Sigmoid colon (tissue), 7 donors: Measurements from ENCODE around the gene SAMD9. TPM values are rescaled to one million over a fixed set of nuclear protein-coding genes. Genes with fewer than 3 reads are reported as not detected.

Experiments used
- DNase-seq: peaks from one replicate; pipeline ENCODE4 v3.0.0-alpha.2; 2019
- H3K27ac ChIP-seq, 4 donors: fragments of 200-600 bp; sonication (generic); one replicate each; pipeline ENCODE4 v1.5.1; 2016 to 2019; ENCODE audit warnings: mild to moderate bottlenecking in 1 of 4
- H3K27me3 ChIP-seq, 3 donors: fragments of 200-600 bp; sonication (generic); one replicate each; pipeline ENCODE4 v1.5.1; 2019; ENCODE audit warnings: mild to moderate bottlenecking in 1 of 3
- H3K36me3 ChIP-seq, 4 donors: fragments of 200-600 bp; sonication (generic); one replicate each; pipeline ENCODE4 v1.5.1; 2016 to 2019
- H3K4me1 ChIP-seq, 4 donors: fragments of 200-600 bp; sonication (generic); one replicate each; pipeline ENCODE4 v1.5.1; 2017 to 2019
- H3K4me3 ChIP-seq, 4 donors: fragments of 200-600 bp; sonication (generic); one replicate each; pipeline ENCODE4 v1.5.1; 2017 to 2019; ENCODE audit warnings: mild to moderate bottlenecking in 2 of 4, moderate library complexity in 1 of 4
- H3K9me3 ChIP-seq, 4 donors: fragments of 200-600 bp in 3 of 4; sonication (generic) in 3 of 4; one replicate each; pipeline versions ENCODE4 v1.5.1 to v1.6.1; 2013 to 2019
- EP300 ChIP-seq, 4 donors: sonication (generic); formaldehyde crosslinking; IDR thresholded peaks; one replicate each; pipeline ENCODE4 v1.6.1; 2017; ENCODE audit warnings: antibody characterized with exemption in 4 of 4
- POLR2A ChIP-seq, 2 donors: fragments of 450-650 bp; IDR thresholded peaks; one replicate each; pipeline ENCODE4 v1.6.1; 2016; ENCODE audit warnings: antibody characterized with exemption in 2 of 2, mild to moderate bottlenecking in 2 of 2, moderate library complexity in 2 of 2
- POLR2AphosphoS5 ChIP-seq, 4 donors: sonication (generic); formaldehyde crosslinking; IDR thresholded peaks; one replicate each; pipeline ENCODE4 v1.6.1; 2017; ENCODE audit warnings: antibody characterized with exemption in 4 of 4
- WGBS, 2 donors: extraction: QIAGEN DNeasy Blood & Tissue Kit; methylation state at CpG; one replicate each; pipeline ENCODE4 v1.1.7; 2013; 5-methylcytosine and 5-hydroxymethylcytosine counted together
- intact Hi-C: fragments of 100-400 bp; cut with DNase I; formaldehyde crosslinking; loops from one replicate; pipeline ENCODE4 v1.15.1; 2023
- polyA plus RNA-seq, 3 donors: library from polyadenylated mRNA; stranded (reverse); fragments of 200-250 nt; gene quantifications; one replicate each; pipeline ENCODE4 v1.2.3, GENCODE V29; 2013
- total RNA-seq, 4 donors: library from RNA; depleted of rRNA; stranded (reverse); fragments of >200 nt; gene quantifications; one replicate each; pipeline ENCODE4 v1.1.0, GENCODE V29; 2016
- TF ChIP-seq, protein P1 (sequence below), 4 experiments: fragments of 450-650 bp in 3 of 4; fragments of 200-600 bp in 1 of 4; IDR thresholded peaks; one replicate each; pipeline ENCODE4 v1.5.1; 2016 to 2019; ENCODE audit warnings: antibody characterized with exemption in 4 of 4, mild to moderate bottlenecking in 3 of 4, moderate library complexity in 2 of 4
- donor health status: healthy with polysubstance abuse.
- donor health status: Bipolar disorder and iron deficiency.
- donor health status: healthy.

SAMD9 gene
- total and polyA plus RNA-seq, 7 donors = 5.4 to 14.3 (median 7.5) TPM

DNA sequence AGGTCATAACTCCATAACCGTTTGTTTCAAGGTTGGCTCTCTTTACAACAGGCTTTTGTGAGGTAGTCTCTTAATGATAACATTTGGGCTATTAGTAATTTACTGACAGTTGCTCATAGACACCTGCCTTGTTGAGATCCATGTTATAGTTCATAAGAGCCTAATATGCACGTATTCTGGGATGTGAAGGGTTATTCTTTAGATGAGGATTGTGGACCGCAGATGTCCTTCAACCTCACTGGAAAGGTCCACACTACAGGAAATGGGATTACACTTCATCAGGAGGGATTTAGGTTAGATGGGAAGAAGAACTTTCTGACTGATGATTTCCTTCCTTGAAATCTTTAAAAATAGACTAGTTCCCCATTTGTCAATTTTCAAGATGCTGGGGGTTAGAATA, 62.8 kb downstream of the SAMD9 start:
- Histone ChIP-seq H3K27ac (no peak overlapping the region), H3K4me1 (no peaks in the 10 kb centered on the region), H3K27me3 (no peaks in the 10 kb centered on the region), H3K9me3 (no peaks in the 10 kb centered on the region), H3K36me3 (no peaks in the 10 kb centered on the region), H3K4me3 (no peak overlapping the region)
- DNase-seq = no peak
- intact Hi-C loops = loop anchor here (2.0 to 5.0 kb wide), 2 partner anchors 218 to 434 kb away; partner anchors contain the start of gene CDK6
- TF ChIP-seq POLR2A (IDR thresholded peaks at IDR 0.05) (no peak), POLR2AphosphoS5 (IDR thresholded peaks at IDR 0.05) (no peak), EP300 (IDR thresholded peaks at IDR 0.05) (no peak)
- TF ChIP-seq, protein P1, sequence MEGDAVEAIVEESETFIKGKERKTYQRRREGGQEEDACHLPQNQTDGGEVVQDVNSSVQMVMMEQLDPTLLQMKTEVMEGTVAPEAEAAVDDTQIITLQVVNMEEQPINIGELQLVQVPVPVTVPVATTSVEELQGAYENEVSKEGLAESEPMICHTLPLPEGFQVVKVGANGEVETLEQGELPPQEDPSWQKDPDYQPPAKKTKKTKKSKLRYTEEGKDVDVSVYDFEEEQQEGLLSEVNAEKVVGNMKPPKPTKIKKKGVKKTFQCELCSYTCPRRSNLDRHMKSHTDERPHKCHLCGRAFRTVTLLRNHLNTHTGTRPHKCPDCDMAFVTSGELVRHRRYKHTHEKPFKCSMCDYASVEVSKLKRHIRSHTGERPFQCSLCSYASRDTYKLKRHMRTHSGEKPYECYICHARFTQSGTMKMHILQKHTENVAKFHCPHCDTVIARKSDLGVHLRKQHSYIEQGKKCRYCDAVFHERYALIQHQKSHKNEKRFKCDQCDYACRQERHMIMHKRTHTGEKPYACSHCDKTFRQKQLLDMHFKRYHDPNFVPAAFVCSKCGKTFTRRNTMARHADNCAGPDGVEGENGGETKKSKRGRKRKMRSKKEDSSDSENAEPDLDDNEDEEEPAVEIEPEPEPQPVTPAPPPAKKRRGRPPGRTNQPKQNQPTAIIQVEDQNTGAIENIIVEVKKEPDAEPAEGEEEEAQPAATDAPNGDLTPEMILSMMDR (IDR thresholded peaks at IDR 0.05) = no peak
- 20 to 65% methylated on average over 3 of the region's 3 CpGs for WGBS, 2 donors

DNA sequence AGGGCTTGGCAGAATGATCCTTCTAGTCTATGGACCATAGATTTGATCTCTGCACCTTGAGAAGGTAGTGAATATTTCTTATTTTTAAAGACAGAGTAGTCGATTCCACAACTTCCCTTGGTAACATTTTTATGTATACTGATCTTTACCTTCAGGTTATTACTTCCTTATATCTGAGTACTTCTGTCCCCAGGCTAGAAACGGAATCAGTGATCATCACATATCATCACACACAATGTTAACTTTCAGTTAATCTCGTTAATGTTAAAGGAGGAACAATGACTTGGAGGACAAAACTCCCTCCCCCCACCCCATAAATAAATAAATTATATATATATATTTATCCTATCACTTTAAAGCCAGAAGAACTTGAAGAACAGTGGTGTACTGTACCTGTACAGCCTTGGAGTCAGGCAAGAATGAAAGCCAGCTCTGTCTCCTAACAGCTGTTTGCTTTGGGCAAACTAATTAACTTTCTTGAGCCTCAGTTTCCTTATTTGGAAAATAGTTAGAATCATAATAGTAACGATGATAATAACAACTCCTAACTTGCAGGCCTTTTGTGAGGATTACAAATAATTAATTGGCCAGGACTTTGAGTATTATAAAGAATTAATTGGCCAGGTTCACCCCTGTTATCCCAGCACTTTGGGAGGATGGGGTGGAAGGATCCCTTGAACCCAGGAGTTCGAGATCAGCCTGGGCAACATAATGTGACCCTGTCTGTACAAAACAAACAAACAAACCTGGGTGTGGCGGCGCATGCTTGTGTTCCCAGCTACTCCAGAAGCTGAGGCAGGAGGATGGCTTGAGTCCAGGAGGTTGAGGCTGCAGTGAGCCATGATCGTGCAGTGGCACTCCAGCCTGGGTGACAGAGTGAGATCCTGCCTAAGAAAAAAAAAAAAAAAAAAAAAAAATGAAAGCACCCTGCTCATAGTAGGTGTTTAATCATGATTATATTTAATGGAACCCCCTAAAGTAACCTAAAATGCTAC, 63.5 kb downstream of the SAMD9 start:
- H3K36me3 ChIP-seq = no peaks in the 10 kb centered on the region
- no peaks in the 10 kb centered on the region for H3K9me3 ChIP-seq
- no peak overlapping the region for H3K4me3 ChIP-seq
- TF ChIP-seq POLR2AphosphoS5 (IDR thresholded peaks at IDR 0.05) (no peak), EP300 (IDR thresholded peaks at IDR 0.05) (no peak), POLR2A (IDR thresholded peaks at IDR 0.05) (no peak)
- TF ChIP-seq, protein P1 (IDR thresholded peaks at IDR 0.05) = no peak
- no peak for DNase-seq
- WGBS, 2 donors = 18 to 55% methylated on average over 8 of the region's 8 CpGs
- no peak overlapping the region for H3K27ac ChIP-seq
- no peaks in the 10 kb centered on the region for H3K4me1 ChIP-seq
- no peaks in the 10 kb centered on the region for H3K27me3 ChIP-seq
- intact Hi-C loops = loop anchor here (2.0 kb wide), 1 partner anchor 433 kb away; no protein-coding TSS in a partner anchor

DNA sequence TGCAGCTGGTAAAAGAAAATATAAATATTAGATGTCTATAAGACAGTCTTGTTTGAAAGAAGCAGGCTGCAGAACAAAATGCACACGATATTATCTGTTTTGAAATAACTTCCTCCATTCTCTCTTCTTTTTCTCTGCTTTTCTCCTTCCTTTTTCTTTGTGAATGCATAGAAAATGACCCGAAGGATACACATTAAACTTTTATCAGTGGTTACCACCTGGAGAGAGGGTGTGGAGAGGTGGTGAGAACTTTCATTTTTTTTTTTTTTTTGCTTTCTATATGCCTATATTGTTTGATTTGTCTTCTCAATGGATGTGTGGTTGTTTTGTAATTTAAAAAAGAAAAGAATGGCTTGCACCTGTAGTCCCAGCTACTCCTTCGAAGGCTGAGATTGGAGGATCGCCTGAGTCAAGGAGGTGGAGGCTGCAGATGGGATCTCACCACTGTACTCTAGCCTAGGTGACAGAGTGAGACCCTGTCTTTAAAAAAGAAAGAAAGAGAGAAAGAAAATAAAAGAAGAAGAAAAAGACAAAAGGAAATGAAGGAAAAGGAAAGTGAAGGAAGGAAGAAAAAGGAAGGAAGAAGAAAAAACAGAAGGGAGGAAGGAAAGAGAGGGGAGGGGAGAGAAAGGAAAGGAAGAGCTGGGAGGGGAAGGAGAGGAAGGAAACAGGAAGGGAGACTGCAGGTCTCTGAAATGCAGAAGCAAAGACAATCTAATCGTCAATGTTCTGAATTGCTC, 64.4 kb downstream of the SAMD9 start:
- no peak for DNase-seq
- H3K9me3 ChIP-seq = no peaks in the 10 kb centered on the region
- H3K4me3 ChIP-seq = no peak overlapping the region
- H3K4me1 ChIP-seq = no peaks in the 10 kb centered on the region
- no peak for TF ChIP-seq POLR2A (IDR thresholded peaks at IDR 0.05)
- TF ChIP-seq, protein P1 (IDR thresholded peaks at IDR 0.05) = no peak
- no peak for TF ChIP-seq EP300 (IDR thresholded peaks at IDR 0.05)
- no peak for TF ChIP-seq POLR2AphosphoS5 (IDR thresholded peaks at IDR 0.05)
- no peak overlapping the region for H3K27ac ChIP-seq
- 12 to 37% methylated on average over 5 of the region's 5 CpGs for WGBS, 2 donors
- intact Hi-C loops = no loop called here
- H3K36me3 ChIP-seq = no peaks in the 10 kb centered on the region
- no peaks in the 10 kb centered on the region for H3K27me3 ChIP-seq

DNA sequence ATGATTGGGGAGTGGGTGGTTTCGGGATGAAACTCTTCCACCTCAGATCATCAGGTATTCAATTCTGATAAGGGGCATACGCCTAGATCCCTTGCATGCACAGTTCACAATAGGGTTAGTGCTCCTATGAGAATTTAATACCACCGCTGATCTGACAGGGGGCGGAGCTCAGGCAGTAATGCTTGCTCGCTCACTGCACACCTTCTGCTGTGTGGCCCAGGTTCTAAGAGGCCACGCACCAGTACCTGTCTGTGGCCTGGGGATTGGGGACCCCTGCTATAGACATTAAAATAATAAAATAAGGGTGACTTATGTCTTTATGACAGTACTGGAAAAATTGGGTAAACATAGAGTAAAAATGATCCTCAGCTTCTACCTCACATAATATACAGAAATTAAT, 66.1 kb downstream of the SAMD9 start:
- Histone ChIP-seq H3K4me1 (no peaks in the 10 kb centered on the region), H3K9me3 (no peaks in the 10 kb centered on the region), H3K27ac (no peak overlapping the region), H3K4me3 (no peak overlapping the region), H3K36me3 (no peaks in the 10 kb centered on the region), H3K27me3 (no peaks in the 10 kb centered on the region)
- WGBS, 2 donors = 90% methylated on average over 6 of the region's 6 CpGs
- TF ChIP-seq POLR2AphosphoS5 (IDR thresholded peaks at IDR 0.05) = no peak
- no peak for TF ChIP-seq POLR2A (IDR thresholded peaks at IDR 0.05)
- TF ChIP-seq, protein P1 (IDR thresholded peaks at IDR 0.05) = no peak
- no peak for TF ChIP-seq EP300 (IDR thresholded peaks at IDR 0.05)
- intact Hi-C loops = no loop called here
- DNase-seq = no peak

Other genes with a start within 250 kb of the SAMD9 start
- gene SAMD9L, start 30.4 kb upstream of the SAMD9 start, total RNA-seq = 10 to 100 TPM in 1 of 4 donors, 1 to 10 TPM in 3; 5.3 to 13.6 (median 6.7) TPM
- gene SAMD9L, start 30.4 kb upstream of the SAMD9 start, polyA plus RNA-seq = 10 to 100 TPM in 1 of 3 donors, 1 to 10 TPM in 2; 2.4 to 19.0 (median 5.8) TPM
- under 1 TPM in 1 of 4 donors, not detected in 3; 0.36 TPM for gene HEPACAM2, start 108.5 kb upstream of the SAMD9 start, total RNA-seq
- gene HEPACAM2, start 108.5 kb upstream of the SAMD9 start, polyA plus RNA-seq = 10 to 100 TPM; 22.2 to 57.7 (median 28.2) TPM
- gene VPS50, start 114.4 kb upstream of the SAMD9 start, total RNA-seq = 10 to 100 TPM; 21.7 to 36.4 (median 26.4) TPM
- 10 to 100 TPM in 1 of 3 donors, 1 to 10 TPM in 2; 4.8 to 10.1 (median 5.3) TPM for gene VPS50, start 114.4 kb upstream of the SAMD9 start, polyA plus RNA-seq